TTC549 (cell line): ENCODE measurements around the gene DOP1B.
A peak's percentile ranks its signal among the peaks of the same experiment; 100 is the strongest.
"Not testable (repeated sequence)": the region's sequence is repeated elsewhere in the genome, so short reads cannot be mapped to it uniquely, and the experiment has no call there.

Experiments
- FAIRE-seq: peaks from 2 replicates; lab custom pipeline; 2012; peaks lifted over from hg19 to GRCh38; lab: Jason Lieb, UNC

The DOP1B gene

GRCh38 chr21:36134803-36135390, 21.7 kb upstream of the DOP1B start, which contains the start of gene CBR3:
CBR3 (plus strand) TSS chr21:36135079; CDS start chr21:36135193, 114 bp downstream.
- FAIRE-seq = no peak

GRCh38 chr21:36135391-36136102, 21.1 kb upstream of the DOP1B start:
- no peak for FAIRE-seq

GRCh38 chr21:36139791-36140190, 16.8 kb upstream of the DOP1B start:
- not testable (repeated sequence) for FAIRE-seq

- FAIRE-seq = no peak
Observed at GRCh38 chr21:36141513-36141925, 15.1 kb upstream of the DOP1B start.

GRCh38 chr21:36144233-36144632, 12.4 kb upstream of the DOP1B start:
- FAIRE-seq = not testable (repeated sequence)

- no peak for FAIRE-seq
Observed at GRCh38 chr21:36145259-36145658, 11.4 kb upstream of the DOP1B start.

GRCh38 chr21:36147911-36148310, 8.7 kb upstream of the DOP1B start:
- FAIRE-seq = no peak

- FAIRE-seq = no peak
Observed at GRCh38 chr21:36148886-36149285, 7.7 kb upstream of the DOP1B start.

GRCh38 chr21:36149788-36150711, 6.6 kb upstream of the DOP1B start:
- no peak for FAIRE-seq

GRCh38 chr21:36155603-36156338, 853 bp upstream of the DOP1B start:
- FAIRE-seq = no peak

- FAIRE-seq = peak; percentile 78
Observed at GRCh38 chr21:36156339-36156814, 247 bp upstream of the DOP1B start.

GRCh38 chr21:36159356-36159921, 2.8 kb downstream of the DOP1B start:
- no peak for FAIRE-seq

GRCh38 chr21:36160850-36161178, 4.2 kb downstream of the DOP1B start:
- FAIRE-seq = no peak

- FAIRE-seq = no peak
Observed at GRCh38 chr21:36162631-36163030, 6.0 kb downstream of the DOP1B start.

- no peak for FAIRE-seq
Observed at GRCh38 chr21:36163750-36164741, 7.4 kb downstream of the DOP1B start.

- FAIRE-seq = no peak
Observed at GRCh38 chr21:36165356-36165755, 8.7 kb downstream of the DOP1B start.

- no peak for FAIRE-seq
Observed at GRCh38 chr21:36166705-36167104, 10.1 kb downstream of the DOP1B start.

GRCh38 chr21:36167541-36167940, 10.9 kb downstream of the DOP1B start:
- no peak for FAIRE-seq

- no peak for FAIRE-seq
Observed at GRCh38 chr21:36169470-36170128, 13.0 kb downstream of the DOP1B start.

GRCh38 chr21:36170823-36171222, 14.2 kb downstream of the DOP1B start:
- FAIRE-seq = no peak
